ENCODE results near the gene XAGE5.
"Not testable (repeated sequence)": the region's sequence is repeated elsewhere in the genome, so short reads cannot be mapped to it uniquely, and the experiment has no call there.

XAGE5 gene, protein sequence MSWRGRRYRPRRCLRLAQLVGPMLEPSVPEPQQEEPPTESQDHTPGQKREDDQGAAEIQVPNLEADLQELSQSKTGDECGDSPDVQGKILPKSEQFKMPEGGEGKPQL

DNA sequence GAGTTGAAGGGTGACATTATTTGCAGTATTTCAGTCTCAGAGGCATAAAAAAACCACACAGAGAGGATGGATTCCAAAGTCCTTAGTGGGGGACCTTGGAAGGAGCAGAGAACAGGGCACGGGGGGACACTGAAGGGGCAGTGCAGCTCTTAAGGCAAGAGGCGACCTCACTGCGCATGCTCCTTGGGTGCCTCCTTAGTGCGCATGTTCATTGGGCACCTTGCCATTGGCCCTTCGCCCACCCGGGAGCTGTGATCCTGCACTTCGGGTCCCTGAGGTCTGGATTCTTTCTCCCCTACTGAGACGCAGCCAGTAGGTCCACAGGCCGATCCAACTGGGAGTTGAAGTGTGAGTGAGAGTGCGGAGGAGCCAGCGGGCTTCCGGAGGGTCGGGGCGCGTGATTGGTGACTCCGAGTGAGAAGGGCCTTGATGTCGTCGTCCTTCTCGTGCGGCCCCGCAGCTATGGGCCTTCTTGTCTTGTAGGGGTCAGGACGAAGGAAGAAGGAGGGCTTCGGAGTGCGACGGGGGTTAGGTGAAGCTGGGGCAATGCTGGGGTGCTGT is at the start of gene XAGE5:
TSS of gene XAGE5 (plus strand) at position 223 of the 561 bp plus-strand sequence. CDS start 1,280 bp downstream, outside the sequence.
- intact Hi-C loops (cut with DNase I; ENCODE audit: low total_unique reads) = no loop called here
- H3K27me3 ChIP-seq = no peaks in the 10 kb centered on the region

DNA sequence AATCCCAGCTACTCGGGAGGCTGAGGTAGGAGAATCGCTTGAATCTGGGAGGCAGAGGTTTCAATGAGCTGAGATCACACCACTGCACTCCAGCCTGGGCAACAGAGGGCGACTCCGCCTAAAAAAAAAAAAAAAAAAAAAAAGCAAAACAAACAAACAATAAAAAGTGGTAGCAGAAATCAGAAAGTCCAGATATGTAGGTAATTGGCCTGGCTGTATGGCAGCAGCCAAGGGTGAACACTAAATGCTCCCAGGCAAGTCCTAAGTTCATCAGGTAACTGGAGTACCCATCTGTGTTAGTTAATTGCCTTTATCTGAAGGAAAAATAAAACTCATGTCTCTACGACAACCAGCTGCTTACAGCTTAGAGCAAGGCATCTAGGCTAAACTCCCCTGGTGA is 45.1 kb upstream of the XAGE5 start:
- H3K27ac ChIP-seq; H3K4me3 ChIP-seq; H3K36me3 ChIP-seq; H3K27me3 ChIP-seq; DNase-seq; intact Hi-C loops (cut with DNase I; ENCODE audit: low total_unique reads); H3K4me1 ChIP-seq; H3K9me3 ChIP-seq: not testable (repeated sequence)

More for the DNA sequence above, at the start of gene XAGE5:
- no peak for DNase-seq
- no peak within 1 kb of the TSS for H3K27ac ChIP-seq
- no peak within 1 kb of the TSS for H3K4me3 ChIP-seq
- no peaks in the 10 kb centered on the region for H3K4me1 ChIP-seq
- TF ChIP-seq, protein P1, sequence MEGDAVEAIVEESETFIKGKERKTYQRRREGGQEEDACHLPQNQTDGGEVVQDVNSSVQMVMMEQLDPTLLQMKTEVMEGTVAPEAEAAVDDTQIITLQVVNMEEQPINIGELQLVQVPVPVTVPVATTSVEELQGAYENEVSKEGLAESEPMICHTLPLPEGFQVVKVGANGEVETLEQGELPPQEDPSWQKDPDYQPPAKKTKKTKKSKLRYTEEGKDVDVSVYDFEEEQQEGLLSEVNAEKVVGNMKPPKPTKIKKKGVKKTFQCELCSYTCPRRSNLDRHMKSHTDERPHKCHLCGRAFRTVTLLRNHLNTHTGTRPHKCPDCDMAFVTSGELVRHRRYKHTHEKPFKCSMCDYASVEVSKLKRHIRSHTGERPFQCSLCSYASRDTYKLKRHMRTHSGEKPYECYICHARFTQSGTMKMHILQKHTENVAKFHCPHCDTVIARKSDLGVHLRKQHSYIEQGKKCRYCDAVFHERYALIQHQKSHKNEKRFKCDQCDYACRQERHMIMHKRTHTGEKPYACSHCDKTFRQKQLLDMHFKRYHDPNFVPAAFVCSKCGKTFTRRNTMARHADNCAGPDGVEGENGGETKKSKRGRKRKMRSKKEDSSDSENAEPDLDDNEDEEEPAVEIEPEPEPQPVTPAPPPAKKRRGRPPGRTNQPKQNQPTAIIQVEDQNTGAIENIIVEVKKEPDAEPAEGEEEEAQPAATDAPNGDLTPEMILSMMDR (IDR thresholded peaks at IDR 0.05) = no peak
- H3K36me3 ChIP-seq = no peaks in the 10 kb centered on the region
- no peaks in the 10 kb centered on the region for H3K9me3 ChIP-seq

DNA sequence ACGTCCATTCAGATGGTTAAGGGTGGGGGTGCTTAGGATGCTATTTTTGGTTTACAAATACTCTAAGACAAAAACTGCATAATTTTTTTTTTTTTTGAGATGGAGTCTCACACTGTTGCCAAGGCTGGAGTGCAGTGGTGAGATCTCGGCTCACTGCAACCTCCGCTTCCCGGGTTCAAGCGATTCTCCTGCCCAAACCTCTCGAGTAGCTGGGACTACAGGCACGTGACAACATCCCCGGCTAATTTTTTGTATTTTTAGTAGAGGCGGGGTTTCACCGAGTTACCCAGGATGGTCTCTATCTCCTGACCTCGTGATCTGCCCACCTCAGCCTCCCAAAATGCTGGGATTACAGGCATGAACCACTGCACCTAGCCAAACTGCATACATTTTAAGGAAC is 37.6 kb upstream of the XAGE5 start:
- H3K4me1 ChIP-seq; intact Hi-C loops (cut with DNase I; ENCODE audit: low total_unique reads); H3K36me3 ChIP-seq; H3K4me3 ChIP-seq; H3K9me3 ChIP-seq; H3K27me3 ChIP-seq; DNase-seq; H3K27ac ChIP-seq: not testable (repeated sequence)

DNA sequence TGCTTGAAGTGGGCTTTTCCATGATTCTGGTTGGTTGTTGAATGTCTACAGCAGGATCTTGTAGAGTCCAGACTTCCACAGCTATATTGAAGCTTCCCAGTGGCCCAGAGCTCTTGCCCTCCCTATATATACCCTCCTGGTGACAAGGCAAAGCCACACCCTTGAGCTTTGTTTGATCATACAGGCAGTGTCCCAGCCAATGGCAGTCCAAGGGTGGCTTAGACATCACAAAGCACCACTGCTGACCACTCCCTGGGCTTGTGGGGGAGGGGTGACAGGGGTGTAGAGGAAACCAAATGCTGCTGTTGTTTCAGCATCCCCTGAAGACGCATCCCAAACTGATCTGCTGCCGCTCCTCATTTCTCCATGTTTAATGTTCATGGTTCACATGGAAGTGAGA is 13.8 kb upstream of the XAGE5 start, which contains the start of gene SPANXN5:
TSS of gene SPANXN5 (minus strand) at position 101 of the 400 bp plus-strand sequence. CDS start at position 22, 79 bp downstream.
- H3K4me1 ChIP-seq; H3K4me3 ChIP-seq; H3K27ac ChIP-seq; intact Hi-C loops (cut with DNase I; ENCODE audit: low total_unique reads); H3K36me3 ChIP-seq; DNase-seq; H3K27me3 ChIP-seq; H3K9me3 ChIP-seq: not testable (repeated sequence)

DNA sequence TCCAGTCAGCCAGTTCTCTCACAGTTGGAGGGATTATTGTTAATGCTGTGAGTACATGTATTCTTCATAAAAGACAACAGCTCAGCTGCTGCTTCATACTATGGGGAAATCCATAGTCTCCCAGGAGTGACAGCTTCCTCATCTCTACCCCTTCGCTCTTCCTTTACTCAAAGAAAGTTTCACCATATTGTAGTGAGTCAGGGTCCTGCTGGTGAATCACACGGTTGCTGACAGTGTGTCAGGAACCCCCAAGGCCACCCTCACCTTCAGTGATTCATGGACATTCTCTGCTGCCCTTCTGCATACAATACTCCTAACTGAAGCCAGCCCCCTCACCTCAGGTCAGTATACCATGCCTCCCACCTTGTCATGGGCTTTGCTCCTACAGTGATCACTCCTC is 6.2 kb upstream of the XAGE5 start:
- H3K4me1 ChIP-seq; H3K27me3 ChIP-seq; H3K9me3 ChIP-seq; H3K4me3 ChIP-seq; H3K27ac ChIP-seq; H3K36me3 ChIP-seq; intact Hi-C loops (cut with DNase I; ENCODE audit: low total_unique reads); DNase-seq: not testable (repeated sequence)

DNA sequence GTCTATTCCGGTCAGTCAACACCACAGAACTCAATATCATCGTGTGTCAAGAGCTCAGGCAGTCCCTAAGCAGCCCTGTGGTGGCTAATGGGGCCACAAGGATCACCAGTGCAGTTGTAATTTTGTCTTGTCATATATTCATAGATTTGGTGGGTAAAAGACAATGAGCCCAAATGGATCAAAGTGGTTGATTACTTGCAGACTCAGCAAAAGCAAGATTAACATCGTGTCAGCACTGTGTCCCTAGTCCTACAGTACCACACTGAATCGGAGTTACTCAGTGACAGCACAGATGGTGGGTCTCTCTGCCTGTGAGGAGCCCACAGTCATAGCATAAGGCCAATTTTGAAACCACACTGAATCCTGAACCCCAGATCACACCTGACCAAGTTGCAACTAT is 8.7 kb downstream of the XAGE5 start:
- DNase-seq = no peak
- intact Hi-C loops (cut with DNase I; ENCODE audit: low total_unique reads) = no loop called here
- Histone ChIP-seq H3K36me3 (no peaks in the 10 kb centered on the region), H3K4me1 (no peaks in the 10 kb centered on the region), H3K9me3 (no peaks in the 10 kb centered on the region), H3K27me3 (no peaks in the 10 kb centered on the region), H3K4me3 (no peak overlapping the region), H3K27ac (no peak overlapping the region)
- TF ChIP-seq, protein P1 (IDR thresholded peaks at IDR 0.05) = no peak

DNA sequence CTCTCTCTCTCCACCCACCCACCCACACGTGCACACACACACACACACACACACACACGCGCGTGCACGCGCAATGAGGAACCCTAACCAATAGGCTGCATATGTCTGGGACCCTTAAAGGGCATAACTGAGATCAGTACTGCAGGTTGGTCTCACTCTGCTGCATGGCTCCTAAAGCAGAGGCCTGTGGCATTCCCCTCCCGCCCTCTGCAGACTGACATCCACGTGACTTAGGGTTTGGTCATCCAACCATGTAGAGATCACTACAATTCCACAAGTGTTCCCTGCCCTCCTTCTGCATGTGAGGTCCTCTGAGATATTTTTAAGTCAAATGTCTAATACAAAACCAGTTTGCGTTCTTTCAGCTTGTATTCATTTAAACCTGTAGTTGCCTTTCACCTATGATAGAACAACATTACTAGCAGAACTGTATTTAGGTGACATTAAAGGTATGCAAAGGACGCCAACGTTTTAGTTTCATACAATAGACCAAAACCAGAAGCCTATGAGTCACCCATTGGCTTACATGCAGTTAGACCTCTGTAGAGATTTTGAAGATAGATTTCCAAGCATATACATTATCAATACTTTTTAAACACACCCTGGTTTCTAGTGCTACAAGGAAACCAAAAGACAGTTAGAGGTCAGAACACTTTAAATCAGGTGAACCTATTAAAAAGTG is 10.1 kb downstream of the XAGE5 start:
- no peak overlapping the region for H3K4me3 ChIP-seq
- intact Hi-C loops (cut with DNase I; ENCODE audit: low total_unique reads) = no loop called here
- TF ChIP-seq, protein P1 (IDR thresholded peaks at IDR 0.05) = no peak
- no peaks in the 10 kb centered on the region for H3K9me3 ChIP-seq
- no peaks in the 10 kb centered on the region for H3K27me3 ChIP-seq
- no peak overlapping the region for H3K27ac ChIP-seq
- no peaks in the 10 kb centered on the region for H3K4me1 ChIP-seq
- no peak for DNase-seq
- no peaks in the 10 kb centered on the region for H3K36me3 ChIP-seq

Data from tibial artery (tissue), 4 donors.